Limb (tissue), 2 donors: ENCODE measurements around the gene SCRT2.
"Not testable (repeated sequence)": the region's sequence is repeated elsewhere in the genome, so short reads cannot be mapped to it uniquely, and the experiment has no call there.

Source experiments
- DNase-seq, 2 donors: peaks; one replicate each; pipeline ENCODE4 v3.0.0-alpha.2; 2016; ENCODE audit errors: extremely low spot score in 2 of 2

SCRT2 gene

DNA sequence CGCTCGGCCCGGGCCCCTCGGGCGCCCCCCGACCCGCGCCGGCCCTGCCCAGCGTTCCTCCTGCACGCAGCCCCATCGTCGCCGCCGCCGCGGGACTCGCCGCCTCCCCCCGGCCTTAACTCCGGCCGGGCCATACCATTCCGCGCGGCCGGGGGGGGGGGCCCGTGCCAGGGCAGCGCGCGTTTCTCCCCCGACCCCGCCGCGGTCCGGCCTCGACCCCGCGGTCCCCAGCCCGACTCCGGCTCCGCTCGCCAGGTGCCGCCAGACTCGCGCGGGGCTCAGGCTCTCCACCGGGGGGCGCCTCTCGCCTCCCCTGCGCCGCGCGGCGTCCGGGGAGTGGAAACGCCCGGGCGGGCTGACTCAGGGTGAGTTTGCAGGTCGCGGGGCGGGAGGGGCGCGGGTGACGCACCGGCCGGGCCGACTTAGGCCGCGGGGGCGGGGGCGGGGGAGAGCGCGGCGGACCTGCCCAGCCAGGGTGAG lies 22.5 kb downstream of the SCRT2 start, which contains the start of gene SRXN1:
Gene SRXN1 (minus strand): TSS at position 91 of the 480 bp plus-strand sequence. CDS start 15 bp downstream, at position 76.
- peak; percentile 52 to 90 for DNase-seq

DNA sequence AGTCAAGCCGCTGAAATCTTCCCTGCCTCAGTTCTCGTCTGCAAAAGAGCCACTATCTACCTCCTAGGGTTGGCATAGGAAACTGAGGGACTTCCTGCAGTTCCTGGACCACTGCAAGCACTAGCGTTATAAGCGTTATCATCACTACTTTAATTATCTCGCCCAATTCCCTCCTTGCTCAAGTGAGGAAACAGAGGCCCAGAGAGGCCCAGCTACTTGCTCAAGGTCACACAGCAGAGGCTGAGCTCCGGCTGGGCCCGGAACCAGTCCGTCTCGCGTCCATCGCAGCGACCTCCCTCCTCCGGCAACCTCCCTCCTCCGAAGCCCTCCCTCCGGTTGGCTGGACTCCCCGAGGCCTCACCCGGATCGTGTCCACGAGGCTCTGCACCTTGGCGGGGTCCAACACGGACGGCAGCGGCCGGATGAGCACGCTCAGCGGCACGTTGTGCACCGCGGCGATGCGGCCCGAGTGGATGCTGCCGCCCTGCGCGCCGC lies 22.9 kb downstream of the SCRT2 start:
- DNase-seq: no peak

DNA sequence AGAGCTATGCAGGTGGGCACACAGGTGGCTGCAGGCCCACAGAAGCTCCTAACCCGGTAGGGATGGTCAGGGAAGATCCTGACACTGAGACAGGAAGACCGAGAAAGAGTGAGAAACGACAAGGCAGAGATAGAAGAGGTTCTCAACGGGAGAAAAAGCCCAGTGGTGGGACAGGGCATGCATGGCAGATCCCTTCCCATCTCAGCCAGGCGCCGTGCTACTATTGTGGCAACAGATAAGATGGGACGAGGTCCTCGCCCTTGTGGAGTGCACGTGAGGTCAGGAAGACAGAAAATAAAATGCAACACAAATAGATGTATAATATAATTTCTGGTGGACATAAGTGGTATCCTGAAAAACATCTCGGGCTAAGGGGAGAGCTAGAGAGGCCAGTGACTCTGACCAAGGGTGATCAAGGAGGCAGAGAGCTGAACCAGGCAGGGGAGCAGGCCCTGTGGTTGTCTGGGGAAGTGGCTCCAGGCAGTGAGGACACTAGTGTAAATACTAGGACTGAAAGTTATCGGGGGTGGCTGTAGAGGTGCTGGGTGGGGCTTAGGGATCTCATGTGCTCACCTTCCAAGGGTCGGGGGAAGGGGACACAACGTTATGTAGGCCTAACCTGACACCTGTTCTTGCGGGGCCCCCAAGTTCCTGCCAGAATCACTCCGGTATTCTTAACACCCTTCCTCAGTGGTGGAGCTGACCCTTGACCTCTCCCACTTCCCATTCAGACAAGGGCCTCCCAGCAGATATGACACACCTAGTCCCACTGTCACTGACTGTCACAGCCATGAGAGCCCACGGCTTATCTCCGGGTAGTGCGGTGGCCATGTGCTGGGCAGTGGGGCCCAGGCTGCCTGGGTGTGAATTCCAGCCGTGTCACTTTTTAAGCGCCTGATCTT lies 23.6 kb downstream of the SCRT2 start:
- DNase-seq: no peak

DNA sequence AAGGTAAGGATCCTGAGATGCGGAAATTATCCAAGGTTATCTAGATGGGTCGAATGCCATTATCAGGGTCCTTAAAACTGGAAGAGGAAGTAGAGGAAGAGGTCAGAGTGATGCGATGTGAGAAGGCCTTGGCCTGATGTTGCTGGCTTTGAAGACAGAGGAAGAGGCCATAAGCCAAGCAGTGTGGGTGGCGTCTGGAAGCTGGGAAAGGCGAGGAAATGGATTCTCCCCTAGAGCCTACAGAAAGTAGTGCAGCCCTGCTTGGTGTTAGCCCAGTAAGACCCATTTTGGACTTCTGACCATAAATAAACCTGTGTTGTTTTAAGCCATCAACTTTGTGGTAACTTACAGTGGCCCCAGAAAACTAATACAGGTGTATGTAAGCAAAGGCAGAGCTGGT lies 24.6 kb downstream of the SCRT2 start:
- no peak for DNase-seq

DNA sequence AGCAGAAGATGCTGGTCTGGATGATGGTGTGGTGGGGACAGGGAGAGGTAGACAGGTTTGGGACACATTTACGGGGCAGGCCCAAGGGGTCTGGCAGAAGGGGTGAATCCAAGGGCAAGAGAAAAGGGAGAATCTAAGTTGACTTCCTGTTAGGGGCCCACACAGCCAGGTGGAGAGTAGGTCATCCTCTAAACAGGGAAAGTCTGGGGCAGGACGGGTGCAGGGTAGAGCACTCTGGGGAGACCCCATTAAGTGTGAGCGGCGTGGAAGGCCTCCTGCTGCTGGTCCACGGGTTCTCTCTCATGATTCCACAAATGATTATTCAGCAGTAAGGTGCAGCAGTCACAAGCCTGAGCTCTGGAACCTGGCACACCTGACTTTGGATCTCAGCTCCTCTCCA lies 25.3 kb downstream of the SCRT2 start:
- DNase-seq: no peak

DNA sequence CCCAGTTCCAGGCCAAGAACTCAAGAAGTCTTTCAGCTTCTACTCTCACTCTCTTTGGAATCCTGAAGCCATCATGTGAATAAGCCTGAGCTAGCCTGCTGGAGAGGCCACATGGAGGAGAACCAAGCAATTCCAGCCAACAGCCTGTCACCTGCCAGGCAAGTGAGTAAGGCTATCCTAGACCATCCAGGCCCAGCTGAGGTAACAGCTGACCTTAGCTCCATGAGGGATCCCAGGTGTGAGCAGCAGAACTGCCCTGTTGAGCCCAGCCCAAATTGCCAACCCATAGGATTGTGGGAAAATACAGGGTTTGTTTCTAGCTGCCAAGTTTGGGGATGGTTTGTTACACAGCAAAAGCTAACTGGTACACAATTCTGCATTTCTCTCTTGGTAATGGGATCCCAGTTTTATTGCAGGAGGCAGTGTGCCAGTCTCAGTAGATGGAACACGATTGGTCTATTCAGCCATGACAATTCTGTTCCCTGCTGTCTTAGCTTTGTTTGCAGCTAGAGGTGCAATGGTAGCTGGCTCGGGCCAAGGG lies 28.1 kb downstream of the SCRT2 start:
- no peak for DNase-seq

DNA sequence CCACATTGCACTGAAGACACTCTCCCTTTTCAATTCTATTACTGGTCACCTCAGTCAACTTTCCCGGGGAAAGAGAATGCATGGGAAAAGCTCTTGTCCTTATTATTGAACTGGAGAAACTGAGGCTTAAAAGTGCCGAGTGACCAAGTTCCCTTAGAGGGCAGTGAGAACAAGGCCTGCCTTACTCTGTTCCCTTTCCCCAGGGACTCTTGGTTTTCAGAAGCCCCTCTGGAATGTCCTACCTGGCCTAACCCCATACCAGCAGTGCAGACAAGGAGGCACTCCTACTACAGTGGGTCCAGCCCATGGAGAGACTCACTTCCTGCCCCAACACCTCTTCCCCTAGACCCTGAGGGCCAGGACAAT lies 28.8 kb downstream of the SCRT2 start:
- no peak for DNase-seq

DNA sequence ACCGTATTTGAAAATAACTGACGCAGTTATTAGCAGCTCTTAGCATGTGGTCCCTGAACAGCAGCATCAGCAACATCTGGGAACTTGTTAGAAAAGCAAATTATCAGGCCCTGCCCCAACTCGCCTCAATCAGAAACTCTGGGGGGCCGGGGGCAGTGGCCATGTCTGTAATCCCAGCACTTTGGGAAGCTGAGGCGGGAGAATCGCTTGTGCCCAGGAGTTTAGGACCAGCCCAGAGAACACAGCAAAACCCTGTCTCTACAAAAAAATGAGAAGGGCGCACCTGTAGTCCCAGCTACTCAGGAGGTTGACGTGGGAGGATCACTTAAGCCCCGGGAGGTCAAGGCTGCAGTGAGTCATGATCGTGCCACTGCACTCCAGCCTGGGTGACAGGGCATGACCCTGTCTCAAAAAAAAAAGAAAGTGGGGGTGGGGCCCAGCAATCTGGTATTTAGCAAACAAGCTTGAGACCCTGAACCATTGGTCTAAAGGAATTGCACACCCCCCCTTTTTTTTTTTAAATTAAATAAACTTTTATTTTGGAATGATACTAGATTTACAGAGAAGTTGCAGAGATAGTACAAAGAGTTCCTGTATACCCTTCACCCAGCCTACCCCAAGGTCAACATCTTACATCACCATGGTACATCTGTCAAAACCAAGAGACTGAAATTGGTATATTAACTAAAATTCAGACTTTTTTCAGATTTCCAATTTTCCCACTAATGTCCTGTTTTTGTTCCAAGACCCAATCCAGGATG lies 29.3 kb downstream of the SCRT2 start:
- DNase-seq: no peak

DNA sequence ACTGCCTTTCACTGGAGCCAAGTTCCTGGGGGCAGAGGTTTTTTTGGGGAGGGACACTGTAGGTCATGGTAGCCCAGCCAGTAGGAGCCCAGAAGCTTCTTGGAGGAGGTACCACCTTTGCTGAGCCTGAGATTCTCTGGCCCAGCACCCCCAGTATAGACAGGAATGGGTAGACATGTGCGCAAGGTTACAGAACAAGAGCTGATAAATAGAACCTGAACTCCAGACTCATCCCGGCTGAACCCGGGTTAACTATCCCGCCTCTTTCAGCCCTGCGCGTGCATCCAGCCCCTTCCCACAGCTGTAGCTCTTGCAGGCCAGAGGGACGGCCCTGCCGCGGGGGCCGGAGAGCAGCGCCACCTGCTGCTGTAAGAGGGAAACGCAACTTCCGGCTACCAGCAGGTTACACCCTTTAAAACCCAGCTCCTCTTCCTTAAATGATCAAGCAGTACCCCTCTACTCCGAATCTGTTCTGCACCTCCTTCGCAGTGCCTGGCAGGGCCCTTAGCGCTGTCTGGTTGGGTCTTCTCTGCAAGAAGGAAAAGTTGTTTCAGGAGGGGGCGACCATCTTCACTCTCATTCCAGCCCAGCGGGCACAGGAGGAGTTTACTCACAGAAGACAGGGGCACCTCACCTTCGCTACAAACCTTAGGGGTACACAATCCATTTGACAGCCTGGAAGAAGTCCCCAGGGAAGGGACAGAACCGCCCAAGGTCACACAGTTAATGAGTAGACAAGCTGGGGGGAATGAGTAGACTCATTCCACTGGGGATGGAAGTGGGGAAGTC lies 30.1 kb downstream of the SCRT2 start:
- DNase-seq: peak; percentile 77 to 89

DNA sequence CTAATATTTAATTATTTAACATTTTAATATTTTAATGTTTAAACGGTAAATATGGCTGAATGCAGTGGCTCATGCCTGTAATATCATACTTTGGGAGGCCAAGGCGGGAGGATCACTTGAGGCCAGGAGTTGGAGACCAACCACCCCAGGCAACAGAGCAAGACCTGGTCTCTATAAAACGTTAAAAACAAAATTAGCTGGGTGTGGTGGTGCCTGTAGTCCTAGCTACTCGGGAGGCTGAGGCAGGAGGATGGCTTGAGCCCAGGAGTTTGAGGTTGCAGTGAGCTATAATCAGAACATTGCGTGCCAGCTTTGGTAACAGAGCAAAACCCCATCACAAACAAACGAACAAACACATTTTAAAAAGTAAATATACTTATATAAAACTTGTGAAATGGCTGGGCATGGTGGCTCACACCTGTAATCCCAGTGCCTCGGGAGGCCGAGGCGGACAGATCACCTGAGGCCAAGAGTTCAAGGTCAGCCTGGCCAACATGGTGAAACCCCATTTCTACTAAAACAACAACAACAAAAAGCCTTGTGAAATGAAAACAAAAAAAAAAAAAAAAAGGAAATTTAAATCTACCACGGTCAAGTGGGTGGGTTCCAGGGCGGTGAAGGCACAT lies 30.8 kb downstream of the SCRT2 start:
- no peak for DNase-seq

DNA sequence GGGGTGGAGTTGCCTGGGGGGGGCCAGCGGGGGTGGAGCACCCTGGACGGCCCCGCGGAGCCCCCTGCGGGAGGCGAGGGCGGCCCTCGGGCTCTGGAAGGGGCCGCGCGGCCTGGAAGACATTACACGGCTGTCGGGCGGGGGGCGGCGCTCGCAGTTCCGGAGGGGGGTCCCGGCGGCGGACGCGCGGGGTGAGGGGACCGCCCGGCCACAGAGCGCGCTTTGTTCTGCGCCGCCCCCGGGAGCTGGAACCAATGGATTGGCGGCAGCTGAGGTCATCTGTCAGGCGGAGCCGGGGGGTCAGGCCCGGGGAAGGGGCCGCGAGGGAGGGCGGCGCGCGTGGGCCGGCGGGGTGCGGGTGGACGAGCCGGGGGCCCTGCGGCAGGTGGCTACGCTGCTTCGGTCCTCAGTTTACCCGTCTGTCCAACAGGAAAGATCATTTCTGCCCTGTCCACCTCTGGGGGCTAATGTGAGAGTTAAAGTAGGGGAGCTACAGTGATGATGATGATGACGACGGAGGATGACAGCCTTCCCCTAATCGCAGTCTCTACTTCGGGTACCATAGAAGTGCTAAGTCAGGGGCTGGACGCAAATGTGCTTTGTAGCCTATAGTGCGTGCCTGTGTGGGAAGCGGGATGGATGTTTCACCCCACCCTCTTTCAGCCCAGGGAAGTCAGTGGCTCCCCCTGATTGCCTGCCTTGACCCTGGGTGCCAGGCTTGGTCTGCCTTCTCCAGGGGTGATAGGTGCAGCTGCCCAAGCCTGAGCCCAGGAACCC lies 33.0 kb downstream of the SCRT2 start:
- DNase-seq: peak; percentile 65 to 81

DNA sequence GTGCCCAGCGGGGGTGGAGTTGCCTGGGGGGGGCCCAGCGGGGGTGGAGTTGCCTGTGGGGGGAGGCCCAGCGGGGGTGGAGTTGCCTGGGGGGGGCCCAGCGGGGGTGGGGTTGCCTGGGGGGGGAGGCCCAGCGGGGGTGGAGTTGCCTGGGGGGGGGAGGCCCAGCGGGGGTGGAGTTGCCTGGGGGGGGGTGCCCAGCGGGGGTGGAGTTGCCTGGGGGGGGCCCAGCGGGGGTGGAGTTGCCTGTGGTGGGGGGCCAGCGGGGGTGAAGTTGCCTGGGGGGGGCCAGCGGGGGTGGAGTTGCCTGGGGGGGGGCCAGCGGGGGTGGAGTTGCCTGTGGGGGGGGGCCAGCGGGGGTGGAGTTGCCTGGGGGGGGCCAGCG lies 33.6 kb downstream of the SCRT2 start:
- not testable (repeated sequence) for DNase-seq

DNA sequence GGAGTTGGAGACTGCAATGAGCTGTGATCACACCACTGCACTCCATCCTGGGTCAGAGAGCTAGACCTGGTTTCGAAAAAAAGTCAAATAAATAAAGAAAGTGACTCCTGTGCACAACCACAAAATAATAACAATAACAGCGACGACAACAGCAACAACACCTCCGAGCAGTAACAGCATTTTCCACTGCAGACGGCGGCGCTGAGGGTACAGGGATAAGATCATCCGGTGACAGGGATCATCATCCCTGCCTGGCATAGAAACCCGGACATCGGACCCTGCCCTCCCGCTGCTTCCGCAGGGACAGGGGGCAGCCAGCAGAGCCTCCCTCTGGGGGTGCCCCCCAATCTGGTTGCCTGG lies 34.1 kb downstream of the SCRT2 start:
- no peak for DNase-seq

DNA sequence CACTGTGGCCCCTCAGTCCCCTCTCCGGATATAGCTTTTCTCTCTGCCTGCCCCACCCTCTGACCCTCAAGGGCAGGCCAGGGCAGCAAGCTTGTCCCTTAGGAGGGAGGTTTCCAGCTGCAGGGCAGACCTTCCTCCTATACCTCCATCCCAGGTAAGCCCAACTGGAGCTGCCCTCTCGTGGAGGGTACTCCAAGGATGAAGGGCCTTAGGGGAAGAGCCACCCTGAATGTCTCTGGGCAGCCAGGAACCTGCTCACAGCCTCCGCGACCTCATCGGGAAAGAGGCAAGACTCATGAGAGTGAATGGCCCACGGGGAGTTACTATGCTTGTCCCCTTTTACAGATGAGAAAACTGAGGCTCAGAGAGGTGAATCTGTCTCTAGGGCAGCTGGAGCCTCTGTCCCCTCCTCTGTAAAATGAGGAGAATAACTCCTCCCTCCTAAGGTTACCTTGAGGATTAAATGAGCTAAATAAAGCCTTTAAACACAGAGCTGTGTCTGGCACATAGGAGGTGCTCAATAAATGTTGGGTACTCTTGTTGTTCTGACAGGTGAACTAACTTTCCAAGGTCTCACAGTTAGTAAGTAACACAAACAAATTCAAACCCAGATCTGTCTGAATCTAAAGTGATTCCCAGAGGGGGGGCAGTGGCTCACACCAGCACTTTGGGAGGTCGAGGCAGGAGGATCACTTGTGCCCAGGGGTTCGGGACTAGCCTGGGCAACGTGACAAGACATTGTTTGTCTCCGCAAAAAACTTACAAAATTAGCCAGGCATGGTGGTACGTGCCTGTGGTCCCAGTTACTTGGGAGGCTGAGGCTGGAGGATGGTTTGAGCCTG lies 34.7 kb downstream of the SCRT2 start:
- no peak for DNase-seq

DNA sequence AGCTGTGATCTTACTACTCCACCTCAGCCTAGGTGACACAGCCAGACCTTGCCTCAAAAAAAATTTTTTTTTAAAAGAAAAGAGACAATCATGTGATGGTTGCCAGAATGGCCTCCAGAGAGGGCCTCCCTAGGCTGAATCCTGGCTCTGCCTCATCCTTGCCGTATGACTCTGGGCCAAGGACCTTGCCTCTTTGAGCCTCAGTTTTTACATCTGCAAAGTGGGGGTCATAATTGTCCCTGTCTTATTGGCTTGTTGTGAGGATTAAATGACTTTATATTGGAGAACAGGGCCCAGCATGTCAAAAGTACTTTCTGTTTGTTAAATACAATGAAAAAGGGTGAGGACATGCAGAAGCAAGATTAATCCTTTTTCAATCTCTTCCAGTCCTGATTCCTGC lies 37.0 kb downstream of the SCRT2 start:
- no peak for DNase-seq

DNA sequence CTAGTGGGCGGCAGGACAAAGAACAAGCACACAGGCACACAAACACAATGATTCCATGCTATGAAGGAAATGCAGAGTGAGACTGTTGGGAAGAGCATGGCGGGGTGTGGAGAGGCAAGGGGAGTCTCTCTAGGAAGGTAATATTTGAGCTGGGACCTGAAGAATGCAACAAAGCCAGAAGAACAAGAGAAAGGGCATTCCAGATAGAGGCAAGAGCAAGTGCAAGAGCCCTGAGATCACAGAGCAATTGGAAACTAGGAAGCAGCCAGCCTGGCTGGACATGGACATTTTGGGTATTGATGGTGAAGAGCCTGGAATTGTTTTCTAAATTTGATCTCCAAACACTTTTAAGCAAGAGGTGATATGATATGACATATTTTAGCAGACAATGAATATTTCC lies 38.0 kb downstream of the SCRT2 start:
- no peak for DNase-seq

DNA sequence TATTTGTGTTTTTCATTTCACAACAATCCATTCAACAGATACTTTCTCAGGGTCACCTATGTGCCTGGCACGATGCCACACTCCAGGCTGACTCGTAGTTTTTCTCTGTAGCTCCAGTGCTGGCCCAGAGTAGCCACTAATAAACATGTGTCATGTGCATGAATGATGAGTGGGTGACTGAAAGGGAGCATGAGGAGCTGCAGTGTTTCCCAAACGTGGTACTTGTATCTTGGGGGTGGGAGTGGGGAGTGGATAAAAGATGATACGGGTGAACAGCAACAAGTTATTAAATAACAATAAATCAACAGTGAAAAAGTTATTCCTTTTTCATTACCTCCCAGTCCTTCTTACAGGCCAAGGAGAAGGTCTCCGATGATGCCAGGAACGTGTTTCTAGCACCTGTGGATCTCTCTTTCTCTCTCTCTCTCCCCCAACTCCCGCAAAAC lies 39.7 kb downstream of the SCRT2 start:
- DNase-seq: no peak

DNA sequence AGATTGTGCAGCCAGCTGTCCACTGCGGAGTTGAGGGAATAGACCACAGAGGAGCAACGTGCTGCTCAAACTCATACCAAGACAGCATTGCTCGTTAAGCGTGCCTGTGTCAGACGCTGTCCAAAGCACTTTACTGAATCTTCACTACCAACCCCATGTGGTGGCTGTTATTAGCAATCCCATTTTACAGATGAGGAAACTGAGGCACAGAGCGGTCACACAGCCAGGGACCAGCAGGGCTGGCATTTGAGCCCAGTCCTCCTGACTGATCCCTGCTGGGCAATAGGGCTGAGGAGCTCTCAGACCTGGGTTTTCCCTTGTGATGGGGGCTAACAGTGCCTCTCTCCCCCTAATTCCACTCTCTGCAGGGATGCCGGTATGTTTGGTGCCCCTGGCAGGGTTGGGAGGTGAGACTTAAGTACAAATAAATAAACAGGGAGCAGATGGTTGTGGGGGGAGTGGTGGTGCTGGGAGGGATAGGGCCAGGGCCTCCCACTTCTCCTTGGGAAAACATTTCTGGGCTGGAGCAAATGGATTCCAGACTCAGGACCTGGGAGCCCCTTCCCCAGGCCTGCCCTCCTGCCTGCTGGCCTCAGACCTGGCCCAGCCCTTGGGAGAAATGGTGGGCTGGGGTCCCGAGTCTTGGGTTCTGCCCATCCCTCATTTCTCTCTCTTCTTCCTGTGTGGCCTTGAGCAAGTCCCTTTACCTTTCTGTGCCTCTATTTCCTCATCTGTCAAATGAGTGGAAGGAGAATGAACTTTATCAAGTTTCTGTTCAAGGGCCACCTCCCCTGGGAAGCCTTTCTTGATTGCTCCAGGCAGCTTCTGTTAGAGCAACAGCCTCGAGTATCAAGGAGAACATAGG lies 40.3 kb downstream of the SCRT2 start:
- no peak for DNase-seq
